NCI-H446 treated with DMSO at 0.1 percent for 48 hours (cell line): ENCODE measurements around the gene ZC3H14.
"Not testable (repeated sequence)": the region's sequence is repeated elsewhere in the genome, so short reads cannot be mapped to it uniquely, and the experiment has no call there.

Experiments
- DNase-seq: peaks from one replicate; lab custom pipeline; 2025; lab: John Stamatoyannopoulos, UW

ZC3H14 gene

DNA sequence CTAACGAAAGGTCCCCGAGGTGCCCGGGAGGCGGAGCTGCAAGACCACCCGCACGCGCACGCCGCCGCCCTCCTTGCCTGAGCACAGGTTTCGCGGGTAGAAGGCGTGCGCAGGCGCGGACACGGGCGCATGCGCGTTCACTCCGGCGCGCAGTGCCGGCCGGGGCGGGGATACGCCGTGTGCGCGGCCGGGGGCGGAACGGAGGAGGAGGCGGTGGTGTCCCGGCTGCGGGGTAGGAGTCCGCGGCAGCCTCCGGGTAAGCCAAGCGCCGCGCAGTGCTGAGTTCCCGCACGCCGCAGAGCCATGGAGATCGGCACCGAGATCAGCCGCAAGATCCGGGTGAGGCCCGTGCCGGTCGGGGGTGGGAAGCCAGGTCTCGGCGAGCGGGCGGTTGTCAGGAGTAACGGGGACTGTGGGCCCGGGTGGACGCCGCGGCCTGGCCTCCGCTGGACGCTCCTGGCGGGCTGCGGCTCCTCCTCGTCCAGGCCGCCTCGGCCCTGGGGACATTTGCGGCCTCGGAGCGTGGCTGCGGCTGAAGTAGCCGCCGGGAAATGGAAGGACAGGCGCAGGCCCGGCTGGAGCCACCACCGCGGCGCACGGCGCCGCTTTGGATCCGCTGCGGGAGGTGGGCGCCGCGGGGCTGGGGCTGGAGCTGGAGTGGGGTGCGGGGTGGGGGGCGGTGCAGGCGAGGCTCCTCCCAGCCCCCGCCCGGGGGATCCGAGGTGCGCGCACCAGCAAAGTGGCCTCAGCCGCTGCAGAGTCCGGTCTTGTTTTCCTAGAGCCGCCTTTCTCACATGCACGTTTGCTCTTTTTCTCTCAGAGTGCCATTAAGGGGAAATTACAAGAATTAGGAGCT lies at the start of gene ZC3H14:
TSS of gene ZC3H14 (plus strand) at position 207 of the 856 bp plus-strand sequence. CDS start at position 304, 97 bp downstream.
- peak; percentile 80 for DNase-seq

- no peak for DNase-seq
These were observed 47.2 kb upstream of the ZC3H14 start for GRCh38 chr14:88515499-88516221.

GRCh38 chr14:88516861-88517357 lies 45.9 kb upstream of the ZC3H14 start:
- DNase-seq = no peak

GRCh38 chr14:88518592-88519512 lies 44.0 kb upstream of the ZC3H14 start:
- no peak for DNase-seq

DNA sequence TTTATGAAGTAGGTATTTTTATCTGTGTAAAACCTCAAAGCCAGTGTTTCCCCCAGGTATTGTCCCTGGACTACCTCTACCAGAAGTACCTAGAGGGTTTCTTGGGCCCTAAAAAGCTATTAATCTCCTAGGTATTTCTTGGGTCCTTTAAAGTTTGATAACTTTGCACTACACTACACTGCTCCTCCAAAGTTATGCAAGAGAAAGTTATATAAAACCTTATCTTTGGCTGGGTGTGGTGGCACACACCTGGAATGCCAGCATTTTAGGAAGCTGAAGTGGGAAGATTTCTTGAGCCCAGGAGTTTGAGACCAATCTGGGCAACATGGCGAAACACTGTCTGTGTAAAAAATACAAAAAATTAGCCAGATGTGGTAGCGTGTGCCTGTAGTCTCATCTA lies 42.9 kb upstream of the ZC3H14 start:
- DNase-seq = no peak

DNA sequence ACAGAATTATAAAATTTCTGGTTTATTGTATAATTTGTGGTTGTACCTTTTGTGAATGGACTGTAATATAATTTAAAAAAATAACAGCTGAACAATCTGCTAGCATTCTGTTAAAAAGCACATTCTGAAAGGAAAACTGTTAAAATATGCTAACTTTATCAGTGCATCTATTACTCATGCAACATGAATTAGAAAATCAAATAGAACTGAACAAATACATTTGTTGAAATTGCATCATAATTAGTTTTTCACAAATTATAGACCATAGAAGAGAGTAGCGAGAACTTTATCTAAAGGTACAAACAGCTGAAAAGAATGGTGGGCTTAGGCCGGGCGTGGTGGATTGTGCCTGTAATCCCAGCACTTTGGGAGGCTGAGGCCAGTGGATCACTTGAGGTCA lies 41.0 kb upstream of the ZC3H14 start:
- DNase-seq = no peak

DNA sequence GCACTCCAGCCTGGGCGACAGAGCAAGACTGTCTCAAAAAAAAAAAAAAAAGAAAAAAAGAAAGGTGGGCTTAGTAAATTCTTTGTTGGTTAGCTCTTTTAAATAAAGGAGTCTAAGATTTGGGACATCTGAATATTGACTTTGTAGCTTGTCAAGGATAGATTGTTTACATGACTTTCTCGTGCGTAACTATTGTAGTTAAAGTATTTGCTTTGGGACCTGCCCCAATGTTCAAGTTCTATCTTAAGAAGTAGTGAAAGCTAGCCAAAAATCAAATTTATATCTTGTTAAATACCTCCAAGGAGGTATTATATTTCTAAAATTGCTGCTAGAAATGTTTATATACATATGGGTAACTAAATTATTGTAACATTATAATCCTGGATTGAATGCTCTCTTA lies 40.4 kb upstream of the ZC3H14 start:
- no peak for DNase-seq

DNA sequence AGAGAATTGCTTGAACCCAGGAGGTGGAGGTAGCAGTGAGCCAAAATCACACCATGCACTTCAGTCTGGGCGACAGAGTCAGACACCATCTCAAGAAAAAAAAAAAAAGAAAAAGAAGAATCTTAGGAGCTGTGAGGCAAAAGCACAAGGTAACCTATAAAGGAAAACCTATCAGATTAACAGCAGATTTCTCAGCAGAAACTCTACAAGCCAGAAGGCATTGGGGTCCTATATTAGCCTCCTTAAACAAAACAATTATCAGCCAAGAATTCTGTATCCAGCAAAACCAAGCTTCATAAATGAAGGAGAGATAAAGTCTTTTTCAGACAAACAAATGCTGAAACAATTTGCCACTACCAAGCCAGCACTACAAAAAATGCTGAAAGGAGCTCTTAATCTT lies 32.9 kb upstream of the ZC3H14 start:
- not testable (repeated sequence) for DNase-seq

DNA sequence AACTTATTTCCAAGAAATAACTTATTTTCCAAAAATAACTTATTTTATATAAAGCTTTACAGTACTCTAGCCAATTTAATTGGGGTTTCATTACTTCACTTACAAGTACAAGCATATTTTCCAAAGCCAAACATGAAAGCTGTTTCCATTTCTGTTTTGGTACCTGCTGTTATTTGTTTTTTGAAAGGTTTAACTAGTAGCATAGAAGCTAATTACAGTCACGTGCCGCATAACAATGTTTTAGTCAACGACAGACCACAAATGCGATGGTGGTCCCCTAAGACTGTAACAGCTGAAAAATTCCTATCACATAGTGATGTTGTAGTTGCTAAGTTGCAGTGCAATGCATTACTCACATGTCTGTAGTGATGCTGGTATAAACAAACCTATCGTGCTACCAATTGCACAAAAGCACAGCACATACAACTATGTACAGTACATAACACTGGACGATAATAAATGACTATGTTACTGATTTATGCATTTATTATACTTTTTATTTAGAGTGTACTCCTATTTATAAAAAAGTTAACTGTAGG lies 29.7 kb upstream of the ZC3H14 start:
- DNase-seq = no peak

GRCh38 chr14:88535149-88535548 lies 27.7 kb upstream of the ZC3H14 start:
- no peak for DNase-seq

GRCh38 chr14:88535813-88536212 lies 27.0 kb upstream of the ZC3H14 start:
- no peak for DNase-seq

- no peak for DNase-seq
These were observed 21.5 kb upstream of the ZC3H14 start for GRCh38 chr14:88541324-88541723.

DNA sequence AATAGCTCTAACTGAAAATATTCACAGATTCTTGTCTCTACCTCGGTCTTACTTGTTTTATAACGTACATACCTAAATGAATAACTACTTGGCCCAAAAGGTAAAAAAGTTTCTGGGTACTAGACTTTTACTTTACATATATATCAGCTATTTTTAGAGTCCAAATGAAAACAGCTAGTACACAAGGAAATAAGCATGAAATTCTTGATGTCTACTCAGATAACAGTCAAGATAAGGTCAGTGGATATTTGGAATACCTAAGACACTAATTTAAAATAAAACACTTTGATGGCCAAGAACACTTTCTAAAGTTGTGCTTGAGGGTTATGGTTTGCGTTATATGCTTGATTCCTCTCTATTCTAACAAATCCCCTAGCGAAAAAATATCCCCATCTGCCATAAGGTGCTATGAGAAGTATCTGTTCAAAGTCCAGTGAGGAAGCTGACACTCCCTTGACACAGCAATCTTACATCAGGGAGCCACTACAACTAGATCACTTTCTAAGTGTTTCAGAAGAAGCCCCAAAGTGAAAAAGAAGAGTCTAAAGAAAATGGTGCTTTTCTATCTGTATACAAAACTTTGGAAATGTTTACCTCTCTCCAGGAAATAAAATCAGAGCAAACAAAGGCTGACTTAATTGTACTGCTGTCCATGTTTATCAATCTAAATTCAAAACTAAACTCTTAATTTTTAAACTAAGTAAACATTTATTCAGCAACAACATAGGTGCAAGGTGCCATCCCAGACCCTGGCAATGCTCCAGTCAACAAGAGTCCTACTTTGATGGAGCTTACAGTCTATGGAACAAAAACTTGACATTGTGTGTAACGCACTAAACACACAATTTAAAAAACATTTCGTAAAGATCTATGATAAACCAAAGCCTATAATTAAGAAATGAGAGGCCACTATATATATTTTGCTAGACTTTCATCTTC lies 19.7 kb upstream of the ZC3H14 start:
- DNase-seq = no peak

DNA sequence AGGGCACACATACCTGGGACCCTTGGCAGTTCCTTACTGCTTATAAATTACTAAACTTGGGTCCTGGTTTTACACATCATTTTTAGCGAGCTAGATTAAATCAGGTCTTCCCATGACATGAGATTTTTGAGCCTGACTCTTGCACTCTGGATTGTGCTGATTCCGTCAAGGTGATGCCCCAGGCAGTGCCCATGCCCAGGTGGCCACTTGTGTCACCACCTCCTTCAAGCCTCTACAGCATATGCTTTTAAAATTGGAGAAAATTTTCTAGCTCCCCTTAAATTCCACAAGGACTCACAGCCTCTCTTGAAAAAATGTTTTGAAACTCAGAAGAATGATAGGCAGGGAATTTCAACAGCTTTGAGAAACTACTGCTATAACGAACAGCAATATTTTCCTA lies 17.6 kb upstream of the ZC3H14 start:
- DNase-seq = no peak

- DNase-seq = no peak
These were observed 16.0 kb upstream of the ZC3H14 start for GRCh38 chr14:88546621-88547385.

DNA sequence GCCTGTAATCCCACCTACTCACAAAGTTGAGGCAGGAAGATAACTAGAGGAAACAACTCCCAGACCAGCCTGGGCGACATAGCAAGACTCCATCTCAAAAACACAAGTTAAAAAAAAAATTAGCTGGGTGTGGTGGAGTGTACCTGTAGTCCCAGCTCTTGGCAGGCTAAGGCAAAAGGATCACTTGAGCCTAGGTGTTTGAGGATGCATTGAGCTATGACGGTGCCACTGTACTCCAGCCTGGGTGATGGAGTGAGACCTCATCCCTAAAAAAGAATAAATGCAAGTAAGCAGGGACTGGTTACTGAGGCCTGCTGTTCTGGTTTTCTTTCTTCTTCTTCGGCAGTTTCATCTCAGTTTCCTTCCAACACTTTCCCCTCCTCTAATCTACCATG lies 15.5 kb upstream of the ZC3H14 start:
- DNase-seq = no peak

- DNase-seq = no peak
These were observed 12.8 kb upstream of the ZC3H14 start for GRCh38 chr14:88550078-88550477.

- DNase-seq = peak; percentile 71
These were observed 11.6 kb upstream of the ZC3H14 start for GRCh38 chr14:88551094-88551870.

DNA sequence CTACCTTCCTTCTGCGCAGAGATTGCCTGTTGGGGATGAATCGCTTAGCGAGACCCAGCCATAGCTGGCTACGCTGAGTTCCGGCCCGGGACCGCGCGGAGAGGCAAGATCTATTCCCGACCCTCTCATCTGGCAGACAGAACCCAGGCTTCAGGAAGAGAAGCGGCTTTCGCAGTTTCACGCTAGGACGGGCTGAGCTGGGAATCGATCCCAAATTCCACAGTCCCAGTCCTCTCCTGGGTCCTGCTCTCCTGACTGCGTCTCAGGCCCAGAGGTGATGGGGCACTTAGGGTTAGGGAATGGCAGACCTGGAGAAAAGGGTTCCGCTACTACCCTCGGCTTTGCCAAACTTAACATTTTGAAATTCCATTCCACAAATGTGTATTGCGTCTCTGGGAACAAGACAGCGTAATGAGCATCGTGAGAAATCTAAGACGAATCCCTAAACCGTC lies 10.8 kb upstream of the ZC3H14 start:
- no peak for DNase-seq
